HEK293T (cell line): ENCODE results near the gene NOXO1.

Experiments used
- ARNT ChIP-seq: fragments of 450-650 bp; IDR thresholded peaks from 2 replicates; pipeline ENCODE4 v1.6.1; 2017; ENCODE audit warnings: mild to moderate bottlenecking
- BHLHE40 ChIP-seq: fragments of 450-650 bp; IDR thresholded peaks from 2 replicates; pipeline ENCODE4 v1.6.1; 2016; ENCODE audit warnings: mild to moderate bottlenecking, moderate library complexity, borderline replicate concordance
- ELF4 ChIP-seq: fragments of 450-650 bp; IDR thresholded peaks from 2 replicates; pipeline ENCODE4 v1.6.1; 2017; ENCODE audit warnings: antibody characterized with exemption
- FOXA1 ChIP-seq: fragments of 450-650 bp; IDR thresholded peaks from 2 replicates; pipeline ENCODE4 v1.6.1; 2016; ENCODE audit warnings: mild to moderate bottlenecking
- FOXK2 ChIP-seq: fragments of 450-650 bp; IDR thresholded peaks from 2 replicates; pipeline ENCODE4 v1.6.1; 2016; ENCODE audit warnings: mild to moderate bottlenecking
- FOXM1 ChIP-seq: fragments of 450-650 bp; IDR thresholded peaks from 2 replicates; pipeline ENCODE4 v1.6.1; 2017; ENCODE audit warnings: mild to moderate bottlenecking, borderline replicate concordance
- HDGF ChIP-seq: fragments of 450-650 bp; IDR thresholded peaks from 2 replicates; pipeline ENCODE4 v1.6.1; 2017; ENCODE audit warnings: antibody characterized with exemption, borderline replicate concordance
- L3MBTL2 ChIP-seq: fragments of 450-650 bp; conservative IDR thresholded peaks from 2 replicates; pipeline ENCODE4 v1.6.1; 2016; ENCODE audit warnings: mild to moderate bottlenecking
- NFRKB ChIP-seq: fragments of 450-650 bp; IDR thresholded peaks from 2 replicates; pipeline ENCODE4 v1.6.1; 2016; ENCODE audit warnings: mild to moderate bottlenecking, moderate library complexity
- PKNOX1 ChIP-seq: fragments of 450-650 bp; IDR thresholded peaks from 2 replicates; pipeline ENCODE4 v1.6.1; 2016
- SP1 ChIP-seq: fragments of 450-650 bp; IDR thresholded peaks from 2 replicates; pipeline ENCODE4 v1.6.1; 2017
- SUZ12 ChIP-seq: fragments of 450-650 bp; IDR thresholded peaks from 2 replicates; pipeline ENCODE4 v1.6.1; 2016; ENCODE audit warnings: mild to moderate bottlenecking
- TARDBP ChIP-seq: fragments of 450-650 bp; IDR thresholded peaks from 2 replicates; pipeline ENCODE4 v1.6.1; 2016

- TF ChIP-seq ARNT (no peak), L3MBTL2 (no peak), PKNOX1 (no peak), BHLHE40 (no peak), ELF4 (no peak), FOXA1 (no peak), FOXK2 (no peak), NFRKB (no peak), SUZ12 (no peak), FOXM1 (no peak), HDGF (no peak), TARDBP (no peak), SP1 (no peak)
Measured at GRCh38 chr16:1993731-1994131, 12.5 kb upstream of the NOXO1 start.
